Suprapubic skin (tissue), 4 donors: ENCODE results near the gene TBC1D16. TPM values are rescaled to one million over a fixed set of nuclear protein-coding genes. Genes with fewer than 3 reads are reported as not detected.

Experiments used
- DNase-seq, 2 donors: peaks; one replicate each; pipeline ENCODE4 v3.0.0-alpha.2; 2019; ENCODE audit warnings: low spot score in 2 of 2
- H3K27ac ChIP-seq: fragments of 200-600 bp; sonication (generic); one replicate; pipeline ENCODE4 v1.5.1; 2019
- H3K27me3 ChIP-seq: fragments of 200-600 bp; sonication (generic); one replicate; pipeline ENCODE4 v1.5.1; 2019
- H3K36me3 ChIP-seq: fragments of 200-600 bp; sonication (generic); one replicate; pipeline ENCODE4 v1.5.1; 2019
- H3K4me1 ChIP-seq: fragments of 200-600 bp; sonication (generic); one replicate; pipeline ENCODE4 v1.5.1; 2019
- H3K4me3 ChIP-seq: fragments of 200-600 bp; sonication (generic); one replicate; pipeline ENCODE4 v1.5.1; 2019; ENCODE audit warnings: mild to moderate bottlenecking
- H3K9me3 ChIP-seq: fragments of 200-600 bp; sonication (generic); one replicate; pipeline ENCODE4 v1.5.1; 2019
- CTCF ChIP-seq, 2 donors: fragments of 200-600 bp in 1 of 2; fragments of 450-650 bp in 1 of 2; sonication (generic) in 1 of 2; IDR thresholded peaks; one replicate each; pipeline ENCODE4 v1.5.1; 2016 to 2019; ENCODE audit warnings: antibody characterized with exemption in 2 of 2, mild to moderate bottlenecking in 1 of 2, moderate library complexity in 1 of 2
- EP300 ChIP-seq: sonication (generic); formaldehyde crosslinking; IDR thresholded peaks from one replicate; pipeline ENCODE4 v1.6.1; 2017; ENCODE audit warnings: antibody characterized with exemption
- POLR2A ChIP-seq, 2 donors: fragments of 450-650 bp; IDR thresholded peaks; one replicate each; pipeline ENCODE4 v1.6.1; 2017; ENCODE audit warnings: antibody characterized with exemption in 2 of 2, mild to moderate bottlenecking in 2 of 2, moderate library complexity in 2 of 2
- POLR2AphosphoS5 ChIP-seq, 3 donors: sonication (generic); formaldehyde crosslinking; IDR thresholded peaks; one replicate each; pipeline ENCODE4 v1.6.1; 2017; ENCODE audit warnings: antibody characterized with exemption in 3 of 3
- WGBS: methylation state at CpG from one replicate; pipeline ENCODE4 v1.1.5; 2018; 5-methylcytosine and 5-hydroxymethylcytosine counted together
- total RNA-seq, 4 donors: library from RNA; depleted of rRNA; stranded (reverse); fragments of >200 nt; gene quantifications; one replicate each; pipeline ENCODE4 v1.1.0, GENCODE V29; 2016

Gene TBC1D16
- total RNA-seq, 4 donors from 2014 or later, result 18.6 to 33.6 (median 22.7) TPM

GRCh38 chr17:79988185-79988971, 47.3 kb downstream of the TBC1D16 start:
- H3K36me3 ChIP-seq, result no peaks in the 10 kb centered on the region
- TF ChIP-seq POLR2AphosphoS5 (IDR thresholded peaks at IDR 0.05) (no peak), EP300 (no peak)
- H3K9me3 ChIP-seq, result no peaks in the 10 kb centered on the region
- 46% methylated on average over 28 of the region's 28 CpGs for WGBS
- H3K4me1 ChIP-seq, result peaks cover 47% of the 10 kb centered on the region
- no peaks in the 10 kb centered on the region for H3K27me3 ChIP-seq
- H3K4me3 ChIP-seq, result no peak overlapping the region
- DNase-seq, result no peak
- peak overlapping the region; percentile 31 for H3K27ac ChIP-seq

- Histone ChIP-seq H3K9me3 (no peaks in the 10 kb centered on the region), H3K36me3 (no peaks in the 10 kb centered on the region), H3K4me3 (no peak overlapping the region), H3K27ac (peak overlapping the region; percentile 31), H3K4me1 (peaks cover 42% of the 10 kb centered on the region), H3K27me3 (no peaks in the 10 kb centered on the region)
- WGBS, result 61% methylated on average over 7 of the region's 7 CpGs
- DNase-seq, result no peak
- TF ChIP-seq POLR2A (IDR thresholded peaks at IDR 0.05), result no peak
- TF ChIP-seq EP300, result no peak
- TF ChIP-seq CTCF (IDR thresholded peaks at IDR 0.05), result no peak
- no peak for TF ChIP-seq POLR2AphosphoS5 (IDR thresholded peaks at IDR 0.05)
Observed at GRCh38 chr17:79987935-79988184, 47.8 kb downstream of the TBC1D16 start.

- DNase-seq, result no peak
- peak overlapping the region; percentile 31 for H3K27ac ChIP-seq
- WGBS, result 82% methylated on average over 18 of the region's 18 CpGs
- H3K36me3 ChIP-seq, result no peaks in the 10 kb centered on the region
- no peaks in the 10 kb centered on the region for H3K27me3 ChIP-seq
- no peak overlapping the region for H3K4me3 ChIP-seq
- no peaks in the 10 kb centered on the region for H3K9me3 ChIP-seq
- peaks cover 37% of the 10 kb centered on the region for H3K4me1 ChIP-seq
- TF ChIP-seq EP300 (no peak), CTCF (IDR thresholded peaks at IDR 0.05) (no peak), POLR2AphosphoS5 (IDR thresholded peaks at IDR 0.05) (no peak), POLR2A (IDR thresholded peaks at IDR 0.05) (no peak)
Observed at GRCh38 chr17:79987187-79987934, 48.3 kb downstream of the TBC1D16 start.

GRCh38 chr17:79986411-79987186, 49.1 kb downstream of the TBC1D16 start:
- Histone ChIP-seq H3K36me3 (no peaks in the 10 kb centered on the region), H3K9me3 (no peaks in the 10 kb centered on the region), H3K27ac (no peak overlapping the region), H3K4me3 (no peak overlapping the region), H3K4me1 (peaks cover 32% of the 10 kb centered on the region), H3K27me3 (no peaks in the 10 kb centered on the region)
- no peak for TF ChIP-seq EP300
- TF ChIP-seq POLR2AphosphoS5 (IDR thresholded peaks at IDR 0.05), result no peak
- no peak for TF ChIP-seq CTCF (IDR thresholded peaks at IDR 0.05)
- no peak for TF ChIP-seq POLR2A (IDR thresholded peaks at IDR 0.05)
- 77% methylated on average over 19 of the region's 29 CpGs for WGBS
- no peak for DNase-seq

GRCh38 chr17:79985943-79986391, 49.7 kb downstream of the TBC1D16 start:
- no peak overlapping the region for H3K4me3 ChIP-seq
- no peaks in the 10 kb centered on the region for H3K36me3 ChIP-seq
- WGBS, result 88% methylated on average over 15 of the region's 15 CpGs
- no peak overlapping the region for H3K27ac ChIP-seq
- no peaks in the 10 kb centered on the region for H3K27me3 ChIP-seq
- DNase-seq, result no peak
- H3K4me1 ChIP-seq, result peaks cover 32% of the 10 kb centered on the region
- TF ChIP-seq CTCF (IDR thresholded peaks at IDR 0.05), result no peak
- H3K9me3 ChIP-seq, result no peaks in the 10 kb centered on the region
